NT2/D1 (cell line): ENCODE results near the gene NOVA2.

ENCODE experiments used
- DNase-seq: peaks from one replicate; pipeline ENCODE4 v3.0.0-alpha.2; 2011; ENCODE audit warnings: low read depth, low spot score
- H3K27me3 ChIP-seq: 2 replicates; pipeline ENCODE4 v1.6.0; 2011; ENCODE audit warnings: mild to moderate bottlenecking; ENCODE audit not compliant: insufficient read length, insufficient read depth
- H3K36me3 ChIP-seq: 2 replicates; pipeline ENCODE4 v1.6.1; 2011; ENCODE audit warnings: mild to moderate bottlenecking, low read length, mixed read lengths; ENCODE audit not compliant: insufficient read depth, insufficient read length
- H3K4me1 ChIP-seq: 2 replicates; pipeline ENCODE4 v1.5.1; 2011; ENCODE audit not compliant: insufficient read depth, insufficient read length
- H3K4me3 ChIP-seq: 2 replicates; pipeline ENCODE4 v1.5.1; 2011; ENCODE audit warnings: low read depth; ENCODE audit not compliant: insufficient read length
- H3K9ac ChIP-seq: 2 replicates; pipeline ENCODE4 v1.6.0; 2011; ENCODE audit warnings: low read depth; ENCODE audit not compliant: insufficient read length
- H3K9me3 ChIP-seq: 2 replicates; pipeline ENCODE4 v1.5.1; 2011; ENCODE audit warnings: mild to moderate bottlenecking, low read length; ENCODE audit not compliant: insufficient read depth
- SUZ12 ChIP-seq: IDR thresholded peaks from 2 replicates; pipeline ENCODE4 v1.6.1; 2011; ENCODE audit not compliant: insufficient read length, insufficient read depth; ENCODE audit errors: extremely low read depth
- YY1 ChIP-seq: IDR thresholded peaks from 2 replicates; pipeline ENCODE4 v1.6.1; 2011; ENCODE audit not compliant: insufficient read length, insufficient read depth
- ZNF274 ChIP-seq: IDR thresholded peaks from 2 replicates; pipeline ENCODE4 v1.6.1; 2011; ENCODE audit warnings: mild to moderate bottlenecking, low read depth, low read length

NOVA2 gene

DNA sequence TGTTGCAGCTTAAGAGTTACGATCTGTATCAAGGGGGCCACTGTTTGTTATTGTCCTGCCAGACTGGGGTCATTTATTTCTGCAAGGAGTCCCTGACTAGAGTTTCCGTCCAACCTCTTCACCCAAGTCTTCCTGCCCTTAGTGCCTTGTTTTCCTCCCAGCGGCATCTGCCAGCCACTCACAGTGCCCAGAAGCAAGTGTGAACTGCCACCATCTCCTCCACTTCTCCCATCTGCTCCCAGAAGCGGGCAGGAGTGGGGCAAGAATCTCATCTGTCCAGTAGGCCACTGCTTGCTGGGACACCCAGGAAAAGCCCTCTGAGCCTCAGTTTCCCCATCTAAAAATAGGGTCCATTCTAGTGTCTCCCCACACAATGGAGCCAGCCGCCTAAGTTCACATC, 4.0 kb downstream of the NOVA2 start:
- H3K4me1 ChIP-seq = peaks cover 3% of the 10 kb centered on the region
- H3K4me3 ChIP-seq = no peak overlapping the region
- no peaks in the 10 kb centered on the region for H3K36me3 ChIP-seq
- DNase-seq = no peak
- H3K27me3 ChIP-seq = peaks cover 13% of the 10 kb centered on the region
- no peak for TF ChIP-seq SUZ12
- TF ChIP-seq ZNF274 = no peak
- TF ChIP-seq YY1 = no peak
- H3K9me3 ChIP-seq = no peaks in the 10 kb centered on the region
- H3K9ac ChIP-seq = no peak overlapping the region

DNA sequence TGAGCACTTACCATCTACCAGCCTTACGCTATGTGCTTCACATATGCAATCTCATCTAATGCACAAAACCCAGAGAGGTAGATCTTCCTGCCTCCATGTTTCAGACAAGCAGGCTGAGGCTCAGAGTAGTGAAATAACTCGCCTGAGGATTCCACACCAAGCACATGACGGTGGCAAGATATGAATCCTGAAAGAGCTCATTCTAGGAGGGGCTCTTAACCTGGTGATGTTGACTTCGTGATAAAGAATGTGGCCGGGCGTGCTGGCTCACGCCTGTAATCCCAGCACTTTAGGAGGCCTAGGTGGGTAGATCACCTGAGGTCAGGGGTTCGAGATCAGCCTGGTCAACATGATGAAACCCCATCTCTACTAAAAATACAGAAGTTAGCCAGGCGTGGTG, 5.0 kb downstream of the NOVA2 start:
- Histone ChIP-seq H3K27me3 (peaks cover 13% of the 10 kb centered on the region), H3K36me3 (no peaks in the 10 kb centered on the region), H3K4me1 (peaks cover 3% of the 10 kb centered on the region), H3K4me3 (no peak overlapping the region), H3K9ac (no peak overlapping the region), H3K9me3 (no peaks in the 10 kb centered on the region)
- DNase-seq = no peak
- TF ChIP-seq ZNF274 = no peak
- TF ChIP-seq YY1 = no peak
- no peak for TF ChIP-seq SUZ12

GRCh38 chr19:45967246-45967645, 6.4 kb downstream of the NOVA2 start:
- H3K27me3 ChIP-seq = peaks cover 7% of the 10 kb centered on the region
- TF ChIP-seq ZNF274 (no peak), SUZ12 (no peak), YY1 (no peak)
- peaks cover 3% of the 10 kb centered on the region for H3K4me1 ChIP-seq
- H3K4me3 ChIP-seq = no peak overlapping the region
- no peak for DNase-seq
- H3K9ac ChIP-seq = no peak overlapping the region
- no peaks in the 10 kb centered on the region for H3K9me3 ChIP-seq
- H3K36me3 ChIP-seq = no peaks in the 10 kb centered on the region

- DNase-seq = no peak
- Histone ChIP-seq H3K9me3 (no peaks in the 10 kb centered on the region), H3K9ac (no peak overlapping the region), H3K27me3 (no peaks in the 10 kb centered on the region), H3K4me3 (no peak overlapping the region), H3K36me3 (no peaks in the 10 kb centered on the region), H3K4me1 (peaks cover 12% of the 10 kb centered on the region)
- TF ChIP-seq SUZ12 = no peak
- TF ChIP-seq YY1 = no peak
- TF ChIP-seq ZNF274 = no peak
These were observed 11.6 kb downstream of the NOVA2 start for GRCh38 chr19:45962021-45962420.

DNA sequence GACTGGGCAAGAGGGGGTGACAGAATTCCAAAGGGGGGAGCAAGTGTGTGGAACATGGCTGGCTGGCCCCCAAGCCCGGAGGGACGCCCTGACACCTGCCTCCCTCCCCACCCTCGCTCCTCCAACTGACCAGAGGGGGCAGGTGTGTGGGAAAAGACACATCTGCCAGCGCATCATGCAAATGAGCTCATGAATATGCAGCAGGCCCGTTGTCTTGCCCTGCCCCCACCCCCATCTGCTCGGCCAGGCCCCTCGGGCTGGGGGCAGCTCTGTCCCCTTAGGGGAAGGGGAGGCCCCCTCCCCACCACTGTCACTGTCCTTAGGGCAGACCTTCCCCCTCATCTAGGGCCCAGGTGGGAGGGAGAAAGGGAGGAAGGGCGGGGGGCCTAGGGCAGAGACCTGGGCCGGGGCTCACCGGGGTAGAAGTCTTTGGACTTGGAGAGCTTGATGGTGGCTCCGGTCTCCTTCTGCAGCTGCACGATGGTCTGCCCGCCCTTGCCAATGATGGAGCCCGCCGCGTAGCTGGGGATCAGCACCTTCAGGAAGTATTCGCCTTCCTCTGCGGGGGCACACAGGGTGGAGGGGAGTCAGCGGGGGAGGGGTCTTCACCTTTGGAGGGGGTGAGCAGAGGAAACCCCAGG, 12.9 kb downstream of the NOVA2 start:
- TF ChIP-seq ZNF274 (no peak), SUZ12 (no peak), YY1 (no peak)
- H3K9ac ChIP-seq = no peak overlapping the region
- peaks cover 12% of the 10 kb centered on the region for H3K4me1 ChIP-seq
- H3K36me3 ChIP-seq = no peaks in the 10 kb centered on the region
- H3K27me3 ChIP-seq = no peaks in the 10 kb centered on the region
- DNase-seq = no peak
- no peaks in the 10 kb centered on the region for H3K9me3 ChIP-seq
- H3K4me3 ChIP-seq = no peak overlapping the region

GRCh38 chr19:45959517-45960025, 14.1 kb downstream of the NOVA2 start:
- no peaks in the 10 kb centered on the region for H3K9me3 ChIP-seq
- no peak overlapping the region for H3K4me3 ChIP-seq
- no peaks in the 10 kb centered on the region for H3K27me3 ChIP-seq
- no peak overlapping the region for H3K9ac ChIP-seq
- TF ChIP-seq SUZ12 = no peak
- no peak for TF ChIP-seq YY1
- TF ChIP-seq ZNF274 = no peak
- no peak for DNase-seq
- peaks cover 12% of the 10 kb centered on the region for H3K4me1 ChIP-seq
- no peaks in the 10 kb centered on the region for H3K36me3 ChIP-seq

- Histone ChIP-seq H3K27me3 (no peaks in the 10 kb centered on the region), H3K4me1 (peaks cover 12% of the 10 kb centered on the region), H3K9ac (no peak overlapping the region), H3K9me3 (no peaks in the 10 kb centered on the region), H3K4me3 (no peak overlapping the region), H3K36me3 (no peaks in the 10 kb centered on the region)
- DNase-seq = no peak
- no peak for TF ChIP-seq SUZ12
- TF ChIP-seq ZNF274 = no peak
- no peak for TF ChIP-seq YY1
These were observed 14.7 kb downstream of the NOVA2 start for GRCh38 chr19:45958769-45959516.
